GM12892 (cell line): ENCODE data around the gene KCTD14.

Experiments
- POLR2A ChIP-seq: IDR thresholded peaks from 2 replicates; pipeline ENCODE4 v1.6.1; 2011; ENCODE audit warnings: low read depth, low read length, control low read depth
- POLR2AphosphoS5 ChIP-seq: IDR thresholded peaks from 2 replicates; pipeline ENCODE4 v1.6.1; 2011; ENCODE audit warnings: low read depth, low read length, control low read depth
- TAF1 ChIP-seq: IDR thresholded peaks from 2 replicates; pipeline ENCODE4 v1.6.1; 2011; ENCODE audit warnings: low read depth, mild to moderate bottlenecking, control low read depth, low read length, borderline replicate concordance

- no peak for TF ChIP-seq POLR2A
- TF ChIP-seq POLR2AphosphoS5 = no peak
- no peak for TF ChIP-seq TAF1
These were observed 43.4 kb upstream of the KCTD14 start for GRCh38 chr11:78066471-78066870.
